ENCODE data around the gene C17orf58.
"Not testable (repeated sequence)": the region's sequence is repeated elsewhere in the genome, so short reads cannot be mapped to it uniquely, and the experiment has no call there.

The C17orf58 gene

GRCh38 chr17:67960276-67960675, 36.0 kb downstream of the C17orf58 start:
- not testable (repeated sequence) for H3K9me3 ChIP-seq (ENCODE audit: control insufficient read depth, insufficient read depth, low read length)

GRCh38 chr17:67959510-67959909, 36.8 kb downstream of the C17orf58 start:
- Histone ChIP-seq H3K36me3 (ENCODE audit: insufficient read depth, low read length) (peaks cover 9% of the 10 kb centered on the region; the same call in 1 of the 2 replicates), H3K9me3 (ENCODE audit: control insufficient read depth, insufficient read depth, low read length) (no peaks in the 10 kb centered on the region), H3K4me1 (ENCODE audit: insufficient read depth, low read length) (peaks cover 9% of the 10 kb centered on the region)

More at GRCh38 chr17:67960276-67960675, 36.0 kb downstream of the C17orf58 start:
- not testable (repeated sequence) for H3K4me1 ChIP-seq (ENCODE audit: insufficient read depth, low read length); H3K9ac ChIP-seq (ENCODE audit: low read depth, low read length)
- H3K36me3 ChIP-seq (ENCODE audit: insufficient read depth, low read length): peaks cover 11% of the 10 kb centered on the region

GRCh38 chr17:67950945-67951344, 45.3 kb downstream of the C17orf58 start:
- H3K9ac ChIP-seq (ENCODE audit: low read depth, low read length): no peak overlapping the region
- no peaks in the 10 kb centered on the region for H3K4me1 ChIP-seq (ENCODE audit: insufficient read depth, low read length)
- peaks cover 26% of the 10 kb centered on the region for H3K36me3 ChIP-seq (ENCODE audit: insufficient read depth, low read length)
- no peaks in the 10 kb centered on the region for H3K9me3 ChIP-seq (ENCODE audit: control insufficient read depth, insufficient read depth, low read length)

More at GRCh38 chr17:67959510-67959909, 36.8 kb downstream of the C17orf58 start:
- H3K9ac ChIP-seq (ENCODE audit: low read depth, low read length): no peak overlapping the region

- Histone ChIP-seq H3K9me3 (ENCODE audit: control insufficient read depth, insufficient read depth, low read length) (no peaks in the 10 kb centered on the region), H3K36me3 (ENCODE audit: insufficient read depth, low read length) (peaks cover 50% of the 10 kb centered on the region), H3K9ac (ENCODE audit: low read depth, low read length) (no peak overlapping the region), H3K4me1 (ENCODE audit: insufficient read depth, low read length) (no peaks in the 10 kb centered on the region)
Observed at GRCh38 chr17:67947325-67947813, 48.9 kb downstream of the C17orf58 start.

- H3K9me3 ChIP-seq (ENCODE audit: control insufficient read depth, insufficient read depth, low read length): no peaks in the 10 kb centered on the region
- H3K36me3 ChIP-seq (ENCODE audit: insufficient read depth, low read length): peaks cover 51% of the 10 kb centered on the region
- H3K9ac ChIP-seq (ENCODE audit: low read depth, low read length): no peak overlapping the region
- no peaks in the 10 kb centered on the region for H3K4me1 ChIP-seq (ENCODE audit: insufficient read depth, low read length)
Observed at GRCh38 chr17:67946513-67946912, 49.8 kb downstream of the C17orf58 start.

GRCh38 chr17:67944035-67944434, 52.2 kb downstream of the C17orf58 start:
- no peak overlapping the region for H3K9ac ChIP-seq (ENCODE audit: low read depth, low read length)

GRCh38 chr17:67942810-67943209, 53.5 kb downstream of the C17orf58 start:
- Histone ChIP-seq H3K36me3 (ENCODE audit: insufficient read depth, low read length) (peaks cover 40% of the 10 kb centered on the region), H3K4me1 (ENCODE audit: insufficient read depth, low read length) (no peaks in the 10 kb centered on the region), H3K9me3 (ENCODE audit: control insufficient read depth, insufficient read depth, low read length) (no peaks in the 10 kb centered on the region), H3K9ac (ENCODE audit: low read depth, low read length) (no peak overlapping the region)

More at GRCh38 chr17:67944035-67944434, 52.2 kb downstream of the C17orf58 start:
- H3K36me3 ChIP-seq (ENCODE audit: insufficient read depth, low read length): peaks cover 48% of the 10 kb centered on the region
- H3K4me1 ChIP-seq (ENCODE audit: insufficient read depth, low read length): no peaks in the 10 kb centered on the region
- H3K9me3 ChIP-seq (ENCODE audit: control insufficient read depth, insufficient read depth, low read length): no peaks in the 10 kb centered on the region

Measured in ES-I3 (cell line).